ENCODE measurements around the gene SGCA.

The SGCA gene

DNA sequence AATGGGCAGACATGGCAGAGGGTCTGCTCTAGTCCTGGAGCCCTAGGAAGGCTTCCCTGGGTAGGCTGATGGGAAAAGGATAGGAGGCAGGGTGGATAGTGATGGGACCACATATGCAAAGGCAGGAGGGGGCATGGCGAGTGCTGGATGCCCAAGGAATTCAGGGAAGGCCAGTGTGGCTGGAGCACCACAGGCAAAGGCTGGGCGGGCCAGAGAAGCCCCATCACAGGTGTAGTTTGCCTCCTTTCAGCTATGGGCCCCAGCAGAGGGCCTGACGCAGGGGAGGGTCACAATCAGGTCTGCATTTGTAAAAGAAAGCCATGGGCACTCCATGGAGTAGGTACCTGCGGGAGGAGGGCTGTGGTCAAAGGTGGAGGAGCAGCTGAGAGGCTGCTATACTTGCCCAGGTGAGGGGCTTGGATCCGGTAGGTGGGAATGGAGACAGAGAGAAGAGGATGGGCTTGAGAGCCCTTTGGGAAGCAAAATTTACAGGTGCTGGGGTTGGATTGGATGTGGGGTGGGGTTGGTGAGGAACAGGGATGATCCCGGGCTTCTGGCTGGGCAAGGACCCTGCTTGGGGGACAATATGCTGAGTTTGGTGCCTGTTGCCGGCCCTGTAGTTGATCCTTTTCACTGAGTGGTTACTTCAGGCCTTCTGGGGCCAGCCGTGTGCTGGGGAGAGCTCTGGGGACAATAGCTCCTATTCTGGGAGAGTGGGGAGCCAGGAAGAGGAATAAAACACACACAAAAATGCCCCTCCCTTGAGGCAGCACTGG lies 42.2 kb downstream of the SGCA start:
- no peak for DNase-seq (ENCODE audit: low read depth, low spot score)

DNA sequence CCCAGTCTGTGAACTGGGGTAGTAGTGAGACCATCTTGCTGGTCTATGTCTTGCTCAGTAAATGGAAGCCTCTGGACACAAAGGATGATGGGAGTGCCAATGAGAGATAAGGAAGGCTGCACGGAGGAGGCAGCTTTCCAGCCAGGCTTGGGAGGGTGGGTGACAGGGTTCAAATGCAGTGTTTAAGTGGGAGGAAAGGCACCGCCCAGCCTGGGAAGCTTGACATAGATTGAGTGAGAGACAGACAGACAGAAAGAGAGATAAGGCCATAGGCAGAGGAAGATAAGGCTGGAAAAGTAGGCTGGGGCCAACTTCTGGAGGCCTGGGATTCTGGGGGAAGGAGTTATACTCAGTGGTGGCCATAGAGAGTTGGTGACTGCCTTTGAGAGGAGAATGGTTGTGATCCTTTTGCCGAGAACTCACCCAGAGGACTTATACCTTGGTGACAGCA lies 42.8 kb downstream of the SGCA start:
- no peak for DNase-seq (ENCODE audit: low read depth, low spot score)

DNA sequence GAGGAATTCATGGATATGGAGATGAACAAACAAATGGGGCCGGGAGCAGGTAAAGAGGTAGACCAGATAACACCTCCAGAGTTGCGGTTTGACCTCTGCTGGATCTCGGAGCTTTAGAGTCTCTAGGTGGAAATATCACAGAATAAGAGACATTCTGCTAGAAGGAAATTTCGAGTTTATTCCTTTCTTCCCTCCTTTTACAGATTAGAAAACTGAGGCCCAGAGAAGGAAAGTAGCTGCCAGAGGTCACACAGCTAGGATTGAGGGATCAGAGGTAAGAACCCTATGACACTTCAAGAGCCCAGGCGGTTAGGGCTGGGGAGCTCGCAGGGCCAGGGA lies 43.3 kb downstream of the SGCA start:
- no peak for DNase-seq (ENCODE audit: low read depth, low spot score)

DNA sequence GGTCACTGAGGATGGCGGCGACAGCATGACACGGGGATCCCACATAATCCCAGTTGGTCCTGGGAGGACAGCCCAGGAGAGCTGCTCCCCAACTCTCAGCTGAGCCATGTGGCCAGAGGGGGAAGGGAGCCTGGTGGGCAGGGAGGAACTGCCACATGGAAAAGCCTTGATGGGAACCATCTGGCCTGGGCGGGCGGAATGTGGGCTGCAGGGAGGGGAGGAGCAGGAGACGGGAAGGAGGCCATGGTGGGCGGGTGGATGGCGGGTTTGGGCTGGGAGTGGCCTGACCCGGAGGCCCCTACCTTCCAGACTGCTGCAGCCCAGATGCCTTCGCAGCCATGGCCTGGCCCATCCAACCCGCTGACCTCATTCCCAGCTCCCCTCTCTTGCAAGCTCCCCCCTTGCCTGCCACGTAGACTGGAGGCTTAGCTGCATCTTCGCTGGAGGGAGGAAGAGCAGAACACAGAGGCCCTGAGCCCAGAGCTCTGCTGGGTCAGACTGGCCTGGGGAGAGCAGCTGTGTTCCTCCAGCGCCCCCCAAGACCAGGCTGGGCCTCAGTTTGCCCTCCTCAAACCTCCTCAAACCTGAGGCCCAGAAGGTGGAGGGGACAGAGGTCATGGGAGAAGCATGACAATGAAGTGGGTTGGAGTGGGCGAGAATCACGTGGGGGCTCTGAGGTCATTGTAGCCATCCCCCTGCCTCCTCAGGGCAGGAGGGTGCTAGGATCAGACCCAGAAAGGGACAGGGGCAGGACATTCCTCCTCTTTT lies 43.9 kb downstream of the SGCA start:
- no peak for DNase-seq (ENCODE audit: low read depth, low spot score)

DNA sequence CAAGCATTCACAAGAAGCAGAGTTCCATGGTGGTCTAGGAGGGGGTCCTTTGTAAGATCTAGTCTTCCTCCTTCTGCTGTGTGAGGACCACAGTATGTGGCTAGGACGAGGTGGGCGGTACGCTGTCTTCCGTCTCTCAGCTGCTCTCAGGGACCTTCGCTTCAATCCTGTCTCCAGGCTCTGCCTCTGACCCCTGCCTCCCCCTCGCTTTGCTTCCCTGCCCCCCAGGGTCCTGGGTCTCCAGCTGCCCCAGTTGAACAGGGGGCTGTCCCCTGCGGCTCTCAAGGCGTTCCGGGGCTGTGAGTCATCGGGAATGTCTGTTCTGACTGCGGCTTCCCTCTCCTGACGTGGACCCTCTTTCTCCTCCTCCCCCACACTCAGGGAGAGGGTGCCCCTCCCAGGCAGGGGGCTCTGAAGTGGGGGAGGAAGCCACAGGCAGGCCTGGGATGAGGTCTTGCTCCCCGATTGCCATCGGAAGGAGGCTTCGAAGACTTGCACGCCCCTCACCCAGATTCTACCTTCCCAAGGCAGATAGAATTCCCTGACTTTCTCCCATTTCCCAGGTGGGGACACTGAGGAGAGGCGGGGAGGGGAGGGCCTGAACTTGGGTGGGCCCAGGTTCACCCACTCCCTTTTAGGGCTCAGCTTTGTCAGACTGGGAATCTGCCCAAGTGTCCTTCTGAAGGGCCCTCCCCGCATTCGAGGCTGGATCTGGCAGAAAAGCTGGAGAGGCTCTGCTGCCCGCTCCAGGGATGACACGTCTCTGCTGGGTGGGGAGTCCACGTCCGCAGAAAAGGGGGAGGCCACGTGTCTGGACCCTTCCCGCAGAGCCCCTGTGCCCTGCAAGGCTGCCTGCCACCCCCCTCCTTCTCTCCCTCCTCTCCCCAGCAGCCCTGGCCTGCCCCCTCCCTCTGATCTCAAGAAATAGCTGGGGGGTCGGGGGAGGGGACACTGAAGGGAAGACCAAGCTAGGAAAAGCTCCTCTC lies 44.7 kb downstream of the SGCA start:
- DNase-seq (ENCODE audit: low read depth, low spot score): no peak

DNA sequence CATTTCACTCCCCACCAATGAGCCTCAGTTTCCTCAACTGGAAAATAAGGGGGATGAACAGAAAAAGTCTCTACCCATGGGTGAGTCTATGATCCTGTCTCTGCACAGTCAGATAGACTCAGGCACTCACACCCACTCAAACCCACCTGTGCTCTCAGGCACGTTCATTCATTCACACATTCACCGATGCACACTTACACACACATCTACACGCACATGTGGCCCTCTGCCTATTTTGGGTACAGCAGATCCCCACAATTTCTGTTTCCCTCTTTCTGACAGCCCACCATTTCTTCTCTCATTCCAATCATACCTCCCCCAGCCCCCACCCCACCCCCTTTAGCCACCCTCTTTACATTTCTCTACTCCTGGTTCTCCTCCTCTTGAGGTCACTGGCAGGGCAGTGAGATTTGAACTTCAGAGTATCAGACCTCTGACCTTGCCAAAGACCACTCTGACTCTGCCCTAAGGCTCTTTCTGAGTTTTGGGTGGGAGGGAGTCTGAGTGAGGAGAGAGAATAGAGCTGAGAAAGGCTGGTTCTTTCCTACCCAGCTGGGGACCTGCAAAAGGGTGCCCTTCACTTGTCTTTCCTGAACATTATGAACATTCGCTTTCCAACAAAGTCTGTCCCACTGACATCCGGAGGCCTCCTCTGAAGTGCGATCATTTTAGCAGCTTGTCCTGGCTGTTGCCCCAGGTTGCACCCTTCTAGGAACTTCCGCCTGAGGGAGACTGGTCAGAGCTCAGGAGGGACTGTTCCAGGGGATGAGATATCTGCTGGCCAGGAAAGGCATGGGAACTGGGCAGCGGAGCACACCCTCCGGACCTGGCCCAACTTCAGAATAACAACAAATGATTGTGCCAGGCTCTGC lies 45.7 kb downstream of the SGCA start:
- DNase-seq (ENCODE audit: low read depth, low spot score): no peak

DNA sequence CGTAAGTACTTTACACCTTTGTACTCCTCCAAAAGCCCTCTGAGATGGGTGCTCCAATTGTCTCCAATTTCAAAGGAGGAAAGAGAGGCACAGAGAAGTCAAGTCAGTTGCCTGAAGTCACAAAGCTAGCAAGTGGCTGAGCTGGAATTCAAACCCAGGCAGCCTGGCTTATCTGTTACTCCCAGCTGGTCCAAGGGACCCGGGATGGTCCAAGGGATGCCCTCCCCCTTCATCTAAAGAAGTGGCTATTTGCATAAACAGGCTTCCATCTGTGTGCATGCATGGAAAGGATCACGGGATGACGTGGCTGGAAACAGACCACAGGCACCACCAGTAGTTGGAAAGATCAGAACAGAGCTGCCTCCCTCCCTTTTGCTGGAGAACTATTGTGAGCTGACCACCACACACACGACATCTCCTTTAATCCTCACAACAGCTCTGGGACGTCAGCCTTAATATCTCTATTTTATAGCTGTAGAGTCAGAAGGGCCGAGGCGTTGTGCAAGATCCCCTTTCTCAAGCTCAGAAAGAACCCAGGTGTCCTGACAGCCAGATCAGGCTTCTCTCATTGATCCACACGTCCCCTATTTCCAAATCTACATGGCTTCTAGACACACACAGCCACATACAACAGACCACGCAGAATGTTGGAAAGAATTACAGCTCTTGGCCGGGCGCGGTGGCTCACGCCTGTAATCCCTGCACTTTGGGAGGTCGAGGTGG lies 46.5 kb downstream of the SGCA start:
- no peak for DNase-seq (ENCODE audit: low read depth, low spot score)

DNA sequence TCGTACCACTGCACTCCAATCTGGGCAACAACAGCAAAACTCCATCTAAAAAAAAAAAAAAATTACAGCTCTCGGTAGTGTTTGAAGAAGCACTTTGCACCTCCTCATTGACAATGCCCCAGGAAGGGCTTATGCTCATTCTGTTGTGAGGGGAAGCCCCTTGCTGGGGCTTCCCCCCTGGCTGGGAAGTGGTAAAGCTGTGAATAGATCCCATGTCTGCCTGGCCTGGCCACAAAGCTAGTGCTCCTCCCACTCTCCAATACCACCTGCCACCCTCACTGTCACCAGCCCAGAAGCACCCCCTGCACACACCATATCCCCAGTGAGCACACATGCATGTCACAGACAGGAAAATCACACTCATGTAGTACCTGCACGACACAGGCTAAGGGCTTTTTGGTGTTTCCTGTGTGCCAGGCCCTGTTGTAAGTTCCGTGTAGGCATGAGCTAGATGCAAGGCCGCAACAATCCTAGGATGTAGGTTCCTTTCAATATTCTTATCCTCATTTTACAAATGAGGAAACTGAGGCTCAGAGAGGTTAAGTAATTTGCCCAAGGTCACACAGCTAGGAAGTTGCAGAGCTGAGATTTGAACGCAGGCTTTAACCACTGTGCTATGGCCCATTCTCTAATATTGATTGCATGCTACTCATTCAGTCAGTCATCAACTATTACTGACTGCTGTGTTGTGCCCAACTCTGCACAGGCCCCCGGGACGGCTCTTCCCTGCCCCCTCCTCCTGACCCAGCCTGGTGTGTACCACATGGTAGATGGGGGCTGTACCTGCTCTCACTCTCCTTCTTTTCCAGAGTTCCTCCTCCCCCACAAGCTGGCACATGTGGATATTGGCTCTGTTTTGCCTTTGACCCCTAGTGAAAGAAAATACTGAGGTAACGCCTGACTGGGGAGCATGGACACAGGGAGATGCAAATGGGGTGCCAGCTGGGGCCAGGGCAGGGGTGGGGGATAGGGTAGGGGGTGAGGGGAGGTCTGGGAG lies 47.5 kb downstream of the SGCA start:
- no peak for DNase-seq (ENCODE audit: low read depth, low spot score)

DNA sequence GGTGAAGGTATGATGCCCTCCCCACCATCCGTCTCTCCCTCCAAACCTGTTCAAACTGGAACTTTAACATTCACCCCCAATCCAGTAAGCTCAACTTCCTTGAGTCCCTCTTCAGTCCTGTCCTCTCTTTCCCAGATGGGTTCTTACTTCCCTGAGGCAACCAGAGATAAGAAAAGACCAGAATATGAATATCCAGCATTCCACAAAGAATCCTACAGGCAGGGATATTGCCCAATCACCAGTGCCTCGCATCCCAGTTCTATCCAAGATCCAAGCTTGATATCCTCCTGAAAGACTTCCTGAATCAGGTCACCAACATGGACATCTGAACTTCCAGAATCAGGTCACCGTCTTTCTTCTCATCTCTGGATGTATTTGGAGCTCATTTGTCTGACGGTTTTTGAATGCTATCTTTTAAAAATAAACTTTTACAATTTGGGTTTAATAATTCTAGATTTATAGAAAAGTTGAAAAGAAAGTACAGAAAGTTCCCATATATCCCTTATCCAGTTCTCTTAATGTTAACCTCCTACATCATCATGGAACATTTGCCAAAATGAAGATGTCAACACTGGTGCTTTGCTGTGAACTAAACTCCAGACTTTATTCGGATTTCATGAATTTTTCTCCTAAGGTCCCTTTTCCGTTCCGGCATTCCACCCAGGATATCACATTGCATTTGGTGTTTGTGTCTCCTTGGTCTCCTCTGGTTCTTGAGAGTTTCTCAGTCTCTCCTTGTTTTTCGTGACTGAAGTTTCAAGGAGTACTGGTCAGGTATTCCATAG lies 49.4 kb downstream of the SGCA start:
- no peak for DNase-seq (ENCODE audit: low read depth, low spot score)

DNA sequence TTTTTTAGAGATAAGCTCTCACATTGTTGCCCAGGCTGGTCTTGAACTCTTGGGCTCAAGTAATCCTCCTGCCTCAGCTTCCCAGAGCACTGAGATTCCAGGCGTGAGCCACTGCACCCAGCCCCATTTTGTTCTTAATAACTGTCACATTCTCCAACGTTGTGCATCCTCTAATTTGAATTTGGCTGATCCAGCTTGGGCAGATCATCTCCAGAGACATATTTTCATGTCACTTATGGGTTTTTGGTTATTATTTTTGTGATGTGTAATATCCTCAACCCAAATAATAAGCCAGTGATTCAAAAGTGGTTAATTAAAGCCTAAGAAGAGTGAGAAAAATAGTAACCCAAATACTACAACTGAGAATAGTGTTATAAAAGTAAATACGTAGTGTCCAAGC lies 51.8 kb downstream of the SGCA start:
- no peak for DNase-seq (ENCODE audit: low read depth, low spot score)

DNA sequence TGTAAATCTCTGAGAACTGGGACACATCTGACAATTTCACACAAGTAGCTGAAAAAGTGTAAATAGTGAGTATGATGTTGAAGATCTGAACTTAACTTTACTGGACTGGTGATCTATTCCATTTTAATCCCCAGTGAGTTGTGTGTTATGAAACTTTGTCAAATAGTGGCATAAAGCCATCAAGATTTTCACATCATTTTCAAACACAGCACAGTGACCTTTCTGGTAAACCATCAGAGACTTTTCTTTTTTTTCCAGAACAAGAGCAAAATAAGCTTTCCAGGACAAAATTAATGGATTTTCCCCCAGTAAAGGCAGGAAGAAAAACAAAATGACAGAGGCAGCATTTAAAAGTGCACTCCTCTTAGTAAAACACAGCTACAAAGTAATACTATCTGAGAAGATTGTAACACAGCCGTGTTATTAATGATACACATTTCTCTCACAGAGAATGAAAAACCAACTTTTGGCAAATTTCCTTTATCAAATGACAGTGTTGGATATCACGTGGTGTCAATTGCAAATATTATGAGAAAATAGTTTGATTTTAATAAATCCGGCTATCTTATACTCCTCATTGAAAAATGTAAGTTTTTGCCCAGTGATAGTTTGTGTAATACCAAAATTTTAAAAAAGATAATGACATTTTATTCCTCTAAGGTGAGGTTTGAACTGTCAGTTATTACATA lies 52.4 kb downstream of the SGCA start:
- DNase-seq (ENCODE audit: low read depth, low spot score): no peak

DNA sequence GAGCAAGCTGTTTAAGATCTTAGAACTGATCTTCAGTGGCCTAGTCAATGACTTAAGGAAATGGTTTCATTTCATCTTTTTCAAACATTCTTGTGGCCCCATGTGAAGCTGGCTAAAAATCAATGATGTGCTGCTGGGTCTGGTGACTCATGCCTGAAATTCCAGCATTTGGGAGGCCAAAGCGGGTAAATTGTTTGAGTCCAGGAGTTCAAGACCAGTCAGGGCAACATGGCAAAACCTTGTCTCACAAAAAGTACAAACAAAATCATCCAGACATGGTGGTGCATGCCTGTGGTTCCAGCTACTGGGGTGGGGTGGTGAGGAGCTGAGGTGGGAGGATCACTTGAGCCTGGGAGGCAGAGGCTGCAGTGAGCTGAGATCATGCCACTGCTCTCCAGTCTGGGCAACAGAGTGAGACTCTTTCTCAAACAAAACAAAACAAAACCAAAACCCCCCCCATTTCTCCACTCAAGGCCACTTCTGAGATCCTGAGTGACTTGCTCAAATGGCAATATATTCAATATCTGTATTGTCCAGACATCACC lies 53.0 kb downstream of the SGCA start:
- no peak for DNase-seq (ENCODE audit: low read depth, low spot score)

DNA sequence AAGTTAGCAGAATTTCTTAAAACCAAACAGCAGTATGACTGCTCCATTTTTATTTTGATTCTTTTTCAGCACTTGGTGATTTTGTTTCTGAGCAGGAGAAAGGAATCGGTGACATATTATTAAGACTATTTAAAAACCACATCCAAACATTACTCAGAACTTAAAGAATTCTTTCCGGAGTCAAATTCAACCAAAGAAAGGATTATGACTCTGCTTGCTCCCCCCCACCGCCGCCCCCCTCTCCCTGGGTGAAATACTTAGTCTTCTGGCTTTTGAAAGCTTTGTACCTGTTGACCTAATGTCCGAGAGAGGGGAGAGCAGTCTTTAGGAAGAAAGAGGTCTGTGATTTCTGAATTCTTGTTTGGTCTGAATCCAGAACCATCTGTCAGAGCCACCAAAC lies 53.5 kb downstream of the SGCA start:
- DNase-seq (ENCODE audit: low read depth, low spot score): no peak

DNA sequence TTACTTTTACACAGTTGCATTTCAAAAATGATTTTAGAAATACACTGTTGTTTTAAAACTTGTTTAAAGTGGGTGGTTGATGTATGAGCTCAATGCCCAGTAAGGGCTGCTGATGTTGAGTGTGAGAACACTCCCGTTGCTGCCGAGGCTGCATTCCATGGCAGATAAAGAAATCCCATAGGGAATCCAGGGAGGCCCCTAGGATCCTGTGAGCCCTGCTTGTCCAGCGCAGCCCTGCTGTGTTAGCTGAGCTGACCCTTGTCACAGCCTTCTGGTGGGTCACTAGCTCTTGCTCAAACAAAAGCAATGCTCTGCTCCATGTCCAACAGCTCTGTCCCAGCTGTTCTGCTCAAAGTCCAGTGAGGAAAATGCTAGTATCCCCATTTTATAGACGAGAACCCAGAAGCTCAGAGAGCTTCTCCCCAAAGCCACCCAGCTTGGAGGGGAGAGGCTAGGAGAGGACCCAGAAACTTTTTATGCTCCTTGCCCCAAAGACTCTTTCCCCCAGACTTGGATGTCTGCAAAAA lies 54.2 kb downstream of the SGCA start:
- no peak for DNase-seq (ENCODE audit: low read depth, low spot score)

DNA sequence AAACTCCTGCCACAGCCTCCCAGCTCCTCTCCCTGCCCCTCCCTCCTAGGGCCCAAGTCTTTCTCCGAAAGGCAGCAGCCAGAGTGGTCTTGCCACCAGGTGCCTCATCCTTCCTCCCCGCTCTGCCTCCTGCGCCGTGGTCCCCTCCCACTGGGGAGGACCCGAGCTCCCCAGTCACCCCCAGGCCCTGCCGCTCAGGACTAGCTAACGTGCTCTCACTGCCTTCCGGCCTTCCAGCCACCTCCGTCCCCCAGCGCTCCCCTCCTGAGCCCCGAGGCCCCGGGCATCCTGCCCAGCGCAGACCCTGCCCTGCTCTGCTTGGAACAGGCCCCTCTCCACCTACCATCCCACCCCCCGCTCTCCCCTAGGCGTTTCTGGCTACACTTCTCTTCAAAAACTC lies 55.0 kb downstream of the SGCA start:
- no peak for DNase-seq (ENCODE audit: low read depth, low spot score)

DNA sequence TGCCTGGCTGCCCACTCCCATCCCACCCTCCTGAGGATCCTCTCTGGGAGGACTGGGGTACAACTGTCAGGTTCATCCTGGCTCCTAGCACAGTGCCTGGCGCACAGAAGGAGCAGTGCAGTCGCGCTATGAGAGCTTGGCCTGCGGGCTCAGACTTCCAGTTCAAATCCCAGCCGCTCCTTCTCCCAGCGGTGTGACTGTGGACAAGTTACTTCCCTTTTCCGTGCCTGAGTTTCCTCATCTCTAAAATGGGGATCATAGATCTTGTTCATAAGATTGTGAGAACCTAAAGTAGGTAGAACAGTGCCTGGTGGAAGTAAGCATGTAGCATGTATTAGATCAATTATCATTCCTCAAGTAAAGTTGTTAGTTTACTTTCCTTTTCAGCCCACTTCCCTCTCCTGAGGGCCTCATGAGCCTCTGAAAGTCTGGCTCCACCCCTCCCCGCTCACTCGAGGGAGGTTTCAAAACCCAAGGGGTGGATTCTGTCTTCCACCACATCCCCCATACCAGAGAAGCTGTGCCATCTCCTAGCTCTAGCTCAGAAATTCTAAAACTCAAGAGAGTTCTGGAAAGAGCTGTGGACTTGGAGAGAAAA lies 55.6 kb downstream of the SGCA start:
- no peak for DNase-seq (ENCODE audit: low read depth, low spot score)
